ENCODE results near the gene DEPDC1. TPM values are rescaled to one million over a fixed set of nuclear protein-coding genes. Genes with fewer than 3 reads are reported as not detected.

DEPDC1 gene
- total RNA-seq, 1 experiment from 2014 or later, result 61.9 TPM

DNA sequence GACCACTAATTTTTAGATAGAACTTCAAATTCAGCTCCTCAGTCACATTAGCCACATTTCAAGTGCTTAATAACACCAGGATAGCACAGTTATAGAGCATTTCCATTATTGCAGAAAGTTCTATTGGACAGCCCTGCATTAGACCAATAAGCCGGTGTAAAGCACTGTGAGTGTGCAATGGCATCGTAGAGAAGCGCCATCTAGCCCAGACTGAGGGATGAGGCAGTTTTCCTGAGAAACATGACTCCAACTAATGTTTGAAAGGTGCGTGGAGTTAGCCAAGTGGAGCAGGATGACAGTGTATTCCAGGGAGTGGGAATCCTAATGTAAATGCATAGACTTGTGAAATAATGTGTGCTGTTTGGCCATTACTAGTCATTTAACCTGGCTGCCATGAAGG, 54.9 kb downstream of the DEPDC1 start:
- intact Hi-C loops (cut with micrococcal nuclease), result loop anchor here (2.0 to 10.0 kb wide), 2 partner anchors 321 to 587 kb away; no protein-coding TSS in a partner anchor
- ChIA-PET RAD21 (ENCODE audit: low non-redundant PET in 1 of 2, low total read pairs in 2 of 2, uncharacterized antibody in 2 of 2, unreplicated experiment in 2 of 2) (interaction anchor here in 1 of 2 experiments (1.8 kb wide), 1 partner anchor 322 kb away, joined by 4 read pairs; no protein-coding TSS in a partner anchor), CTCF (interaction anchor here (1.1 to 2.8 kb wide), 4 partner anchors 9 to 918 kb away, joined by 3 to 15 read pairs (median 6); no protein-coding TSS in a partner anchor), POLR2A (interaction anchor here (1.5 kb wide), 1 partner anchor 322 kb away, joined by 5 read pairs; no protein-coding TSS in a partner anchor)
- Histone ChIP-seq H3K4me2 (ENCODE audit: low read length) (no peak overlapping the region), H3K36me3 (ENCODE audit: control insufficient read depth in 1 of 2, insufficient read depth in 2 of 2, low read length in 2 of 2) (peaks cover 9 to 42% of the 10 kb centered on the region in 2 experiments; a peak in 3 of 4 replicates), H2AFZ (ENCODE audit: low read depth, low read length, poor library complexity, severe bottlenecking) (no peak overlapping the region), H3K9me2 (ENCODE audit: insufficient read depth) (no peaks in the 10 kb centered on the region), H3K4me1 (ENCODE audit: control insufficient read depth in 1 of 2, insufficient read depth in 2 of 2, low read length in 2 of 2) (peaks cover 2 to 12% of the 10 kb centered on the region in 2 experiments; a peak in 2 of 4 replicates), H3K79me2 (ENCODE audit: insufficient read depth, low read length) (peaks cover 7% of the 10 kb centered on the region), H3K27ac (ENCODE audit: low read depth, low read length) (no peak overlapping the region), H3K9me3 (ENCODE audit: control insufficient read depth in 1 of 2, insufficient read depth in 1 of 2, low read depth in 1 of 2, low read length in 2 of 2) (no peaks in the 10 kb centered on the region), H3K9ac (ENCODE audit: low read length) (no peak overlapping the region), H4K20me1 (ENCODE audit: insufficient read depth) (peaks cover 4% of the 10 kb centered on the region; the same call in 1 of the 2 replicates), H3K4me3 (replicated peaks in 1 of 2; ENCODE audit: low read depth in 1 of 2, low read length in 2 of 2) (no peak overlapping the region), H3K27me3 (ENCODE audit: insufficient read depth, low read length) (no peaks in the 10 kb centered on the region)
- ATAC-seq (peak; percentile 42; the same call in 1 of the 2 replicates), DNase-seq (ENCODE audit: low read depth, low spot score) (no peak)
- no peak for TF ChIP-seq ZNF274 (IDR thresholded peaks at IDR 0.05; ENCODE audit: low read depth, low read length)
- TF ChIP-seq, protein P1, sequence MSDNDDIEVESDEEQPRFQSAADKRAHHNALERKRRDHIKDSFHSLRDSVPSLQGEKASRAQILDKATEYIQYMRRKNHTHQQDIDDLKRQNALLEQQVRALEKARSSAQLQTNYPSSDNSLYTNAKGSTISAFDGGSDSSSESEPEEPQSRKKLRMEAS (IDR thresholded peaks at IDR 0.05), result no peak
- TF ChIP-seq, protein P2, sequence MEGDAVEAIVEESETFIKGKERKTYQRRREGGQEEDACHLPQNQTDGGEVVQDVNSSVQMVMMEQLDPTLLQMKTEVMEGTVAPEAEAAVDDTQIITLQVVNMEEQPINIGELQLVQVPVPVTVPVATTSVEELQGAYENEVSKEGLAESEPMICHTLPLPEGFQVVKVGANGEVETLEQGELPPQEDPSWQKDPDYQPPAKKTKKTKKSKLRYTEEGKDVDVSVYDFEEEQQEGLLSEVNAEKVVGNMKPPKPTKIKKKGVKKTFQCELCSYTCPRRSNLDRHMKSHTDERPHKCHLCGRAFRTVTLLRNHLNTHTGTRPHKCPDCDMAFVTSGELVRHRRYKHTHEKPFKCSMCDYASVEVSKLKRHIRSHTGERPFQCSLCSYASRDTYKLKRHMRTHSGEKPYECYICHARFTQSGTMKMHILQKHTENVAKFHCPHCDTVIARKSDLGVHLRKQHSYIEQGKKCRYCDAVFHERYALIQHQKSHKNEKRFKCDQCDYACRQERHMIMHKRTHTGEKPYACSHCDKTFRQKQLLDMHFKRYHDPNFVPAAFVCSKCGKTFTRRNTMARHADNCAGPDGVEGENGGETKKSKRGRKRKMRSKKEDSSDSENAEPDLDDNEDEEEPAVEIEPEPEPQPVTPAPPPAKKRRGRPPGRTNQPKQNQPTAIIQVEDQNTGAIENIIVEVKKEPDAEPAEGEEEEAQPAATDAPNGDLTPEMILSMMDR (IDR thresholded peaks at IDR 0.05 in 2 of 3, conservative IDR thresholded peaks at IDR 0.05 in 1 of 3; ENCODE audit: borderline replicate concordance in 1 of 3, insufficient read depth in 1 of 3, low read depth in 2 of 3, low read length in 2 of 3), result 0 out of 6 replicates have a peak, but pooled peaks of 2 of the 3 experiments have one; percentile 4 to 14
- BruUV-seq (replicated peaks), result no TSS peak

- TF ChIP-seq SRF (IDR thresholded peaks at IDR 0.05; ENCODE audit: low read depth) (no peak), YY1 (IDR thresholded peaks at IDR 0.05; ENCODE audit: extremely low read depth, insufficient replicate concordance, low read depth, low read length) (no peak), SP1 (IDR thresholded peaks at IDR 0.05; ENCODE audit: low read depth) (no peak), EZH2 (IDR thresholded peaks at IDR 0.05) (no peak), CEBPB (IDR thresholded peaks at IDR 0.05; ENCODE audit: low read depth) (no peak), ELF1 (IDR thresholded peaks at IDR 0.05; ENCODE audit: borderline replicate concordance, low read depth) (no peak), POLR2AphosphoS5 (IDR thresholded peaks at IDR 0.05; ENCODE audit: low read depth, low read length) (no peak), CBX3 (IDR thresholded peaks at IDR 0.05; ENCODE audit: low read depth) (no peak), ZFX (IDR thresholded peaks at IDR 0.05) (no peak)
- TF ChIP-seq, protein P2 (IDR thresholded peaks at IDR 0.05 in 2 of 3, conservative IDR thresholded peaks at IDR 0.05 in 1 of 3; ENCODE audit: borderline replicate concordance in 1 of 3, insufficient read depth in 1 of 3, low read depth in 2 of 3, low read length in 2 of 3), result no peak
- DNase-seq (ENCODE audit: low read depth, low spot score), result no peak
These were observed 58.6 kb downstream of the DEPDC1 start for GRCh38 chr1:68438310-68438709.

More at GRCh38 chr1:68438310-68438709, 58.6 kb downstream of the DEPDC1 start:
- Histone ChIP-seq H4K20me1 (ENCODE audit: insufficient read depth) (no peaks in the 10 kb centered on the region), H3K27me3 (ENCODE audit: insufficient read depth, low read length) (no peaks in the 10 kb centered on the region), H3K9me3 (ENCODE audit: control insufficient read depth in 1 of 2, insufficient read depth in 1 of 2, low read depth in 1 of 2, low read length in 2 of 2) (no peaks in the 10 kb centered on the region), H3K36me3 (ENCODE audit: control insufficient read depth in 1 of 2, insufficient read depth in 2 of 2, low read length in 2 of 2) (peaks cover 5 to 35% of the 10 kb centered on the region in 2 experiments; a peak in 3 of 4 replicates), H3K79me2 (ENCODE audit: insufficient read depth, low read length) (peaks cover 21% of the 10 kb centered on the region), H2AFZ (ENCODE audit: low read depth, low read length, poor library complexity, severe bottlenecking) (no peak overlapping the region), H3K4me2 (ENCODE audit: low read length) (no peak overlapping the region), H3K9ac (ENCODE audit: low read length) (no peak overlapping the region), H3K4me3 (replicated peaks in 1 of 2; ENCODE audit: low read depth in 1 of 2, low read length in 2 of 2) (no peak overlapping the region), H3K9me2 (ENCODE audit: insufficient read depth) (no peaks in the 10 kb centered on the region), H3K4me1 (ENCODE audit: control insufficient read depth in 1 of 2, insufficient read depth in 2 of 2, low read length in 2 of 2) (peaks cover under 1 to 10% of the 10 kb centered on the region in 2 experiments; a peak in 2 of 4 replicates), H3K27ac (ENCODE audit: low read depth, low read length) (no peak overlapping the region)
- ChIA-PET RAD21 (ENCODE audit: low non-redundant PET in 1 of 2, low total read pairs in 2 of 2, uncharacterized antibody in 2 of 2, unreplicated experiment in 2 of 2) (no interaction called here), POLR2A (no interaction called here), CTCF (no interaction called here)
- no TSS peak for BruUV-seq (replicated peaks)
- no peak for ATAC-seq
- intact Hi-C loops (cut with micrococcal nuclease), result no loop called here

All from HCT116 (cell line).